GM19351 (cell line): Measurements from ENCODE around the gene ERBB2.

Experiments
- ATAC-seq: cut with Tn5 transposase; IDR thresholded peaks from one replicate; pipeline ENCODE4 v1.9.1; 2021; ENCODE audit warnings: mild to moderate bottlenecking, moderate library complexity; ENCODE audit not compliant: unreplicated experiment

ERBB2 gene

DNA sequence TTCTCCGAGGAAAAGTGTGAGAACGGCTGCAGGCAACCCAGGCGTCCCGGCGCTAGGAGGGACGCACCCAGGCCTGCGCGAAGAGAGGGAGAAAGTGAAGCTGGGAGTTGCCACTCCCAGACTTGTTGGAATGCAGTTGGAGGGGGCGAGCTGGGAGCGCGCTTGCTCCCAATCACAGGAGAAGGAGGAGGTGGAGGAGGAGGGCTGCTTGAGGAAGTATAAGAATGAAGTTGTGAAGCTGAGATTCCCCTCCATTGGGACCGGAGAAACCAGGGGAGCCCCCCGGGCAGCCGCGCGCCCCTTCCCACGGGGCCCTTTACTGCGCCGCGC is at the start of gene ERBB2:
Gene ERBB2 (plus strand): TSS at position 247 of the 330 bp plus-strand sequence. CDS start 175 bp downstream, outside the sequence.
- no peak for ATAC-seq

DNA sequence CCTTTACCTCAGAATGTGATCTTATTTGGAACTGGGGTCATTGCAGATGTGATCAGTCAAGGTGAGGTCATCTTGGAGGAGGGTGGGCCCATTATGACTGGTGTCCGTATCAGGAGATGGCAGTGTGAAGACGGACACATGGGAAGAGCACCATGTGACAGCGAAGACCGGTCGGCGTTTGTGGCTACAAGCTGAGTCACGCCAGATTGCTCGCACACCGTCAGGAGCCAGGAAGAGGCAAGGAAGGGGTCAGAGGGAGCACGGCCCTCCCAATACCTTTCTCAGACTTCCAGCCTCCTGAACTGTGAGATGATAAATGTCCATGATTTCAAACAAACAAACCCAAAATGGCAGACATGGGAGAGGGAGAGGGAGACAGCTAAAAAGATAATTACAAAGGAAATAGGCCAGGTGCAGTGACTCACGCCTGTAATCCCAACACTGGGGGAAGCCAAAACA is 49.7 kb upstream of the ERBB2 start:
- no peak for ATAC-seq

DNA sequence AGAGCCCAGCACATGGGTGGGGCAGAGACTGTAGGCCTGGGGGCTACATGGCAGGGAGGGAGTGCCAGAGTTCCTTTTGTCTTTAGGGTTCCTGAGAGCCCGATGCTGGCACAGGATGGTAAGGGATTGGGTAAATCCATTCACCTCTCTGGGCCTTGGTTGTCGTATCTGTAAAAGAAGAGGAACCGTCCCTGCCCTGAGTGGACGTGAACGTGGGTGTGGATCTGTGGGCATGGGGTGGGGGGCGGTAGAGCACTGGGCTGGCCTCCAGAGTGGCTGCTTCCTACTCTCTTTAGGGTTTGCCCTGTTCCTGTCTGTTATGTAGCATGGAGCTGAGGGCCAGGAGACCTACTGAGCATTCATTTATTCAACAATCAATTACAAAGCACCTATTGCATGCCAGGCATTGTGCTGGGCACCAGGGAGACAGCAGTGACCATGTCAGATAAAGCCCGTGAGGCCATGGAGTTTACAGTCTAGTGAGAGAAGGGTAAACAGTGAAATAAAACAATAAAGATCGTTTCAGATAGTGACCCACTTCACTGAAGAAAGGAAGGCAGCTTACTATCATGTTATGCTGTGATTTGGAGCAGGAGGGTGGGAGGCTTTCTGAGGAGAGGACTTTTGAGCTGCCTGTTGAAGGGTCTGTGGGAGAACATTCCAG is 47.8 kb upstream of the ERBB2 start:
- no peak for ATAC-seq

DNA sequence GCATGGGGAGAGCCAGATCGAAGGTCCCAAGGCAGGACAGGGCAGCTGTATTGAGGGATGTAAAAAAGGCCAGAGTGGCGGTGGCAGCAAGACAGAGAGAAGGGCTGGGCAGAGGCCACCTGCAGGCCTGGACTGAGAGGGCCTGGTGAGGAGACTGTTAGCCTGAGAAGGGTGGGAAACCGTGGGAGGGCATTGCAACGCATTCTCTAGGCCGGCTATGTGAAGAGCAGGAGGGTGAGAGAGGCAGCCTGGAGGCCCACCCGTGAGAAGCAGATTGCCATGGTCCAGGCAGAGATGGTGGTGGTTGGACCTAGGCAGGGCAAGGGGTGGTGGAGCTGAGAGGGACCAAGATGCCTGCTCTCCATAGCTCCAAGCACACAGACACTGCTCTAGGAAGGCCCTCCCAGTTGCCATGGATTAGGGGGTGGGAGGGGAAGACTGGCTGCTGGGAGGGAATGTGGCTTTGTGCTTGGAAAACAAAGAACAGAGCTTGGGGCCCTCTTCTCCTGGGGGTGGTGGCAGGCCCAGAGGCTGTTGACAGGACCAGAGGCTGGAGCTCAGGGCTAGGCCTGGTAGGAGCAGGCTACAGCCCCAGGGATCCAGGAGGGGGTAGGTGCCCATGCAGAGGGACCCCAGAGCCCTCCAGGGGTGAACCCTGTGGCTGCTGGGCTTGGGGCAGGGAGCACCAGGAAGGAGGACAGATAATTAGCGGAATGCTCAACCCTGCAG is 47.1 kb upstream of the ERBB2 start:
- ATAC-seq = no peak

DNA sequence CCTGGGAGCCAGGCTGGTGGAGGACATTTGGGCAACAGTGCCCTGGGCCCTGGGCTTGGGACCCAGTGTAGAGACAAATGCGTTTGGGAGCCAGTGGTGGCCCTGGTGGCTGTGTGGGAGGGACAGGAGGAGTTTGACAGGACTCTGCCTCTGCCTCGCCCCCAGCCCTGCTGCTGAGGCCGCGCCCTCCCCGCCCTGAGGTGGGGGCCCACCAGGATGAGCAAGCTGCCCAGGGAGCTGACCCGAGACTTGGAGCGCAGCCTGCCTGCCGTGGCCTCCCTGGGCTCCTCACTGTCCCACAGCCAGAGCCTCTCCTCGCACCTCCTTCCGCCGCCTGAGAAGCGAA is 46.6 kb upstream of the ERBB2 start:
- ATAC-seq = no peak

DNA sequence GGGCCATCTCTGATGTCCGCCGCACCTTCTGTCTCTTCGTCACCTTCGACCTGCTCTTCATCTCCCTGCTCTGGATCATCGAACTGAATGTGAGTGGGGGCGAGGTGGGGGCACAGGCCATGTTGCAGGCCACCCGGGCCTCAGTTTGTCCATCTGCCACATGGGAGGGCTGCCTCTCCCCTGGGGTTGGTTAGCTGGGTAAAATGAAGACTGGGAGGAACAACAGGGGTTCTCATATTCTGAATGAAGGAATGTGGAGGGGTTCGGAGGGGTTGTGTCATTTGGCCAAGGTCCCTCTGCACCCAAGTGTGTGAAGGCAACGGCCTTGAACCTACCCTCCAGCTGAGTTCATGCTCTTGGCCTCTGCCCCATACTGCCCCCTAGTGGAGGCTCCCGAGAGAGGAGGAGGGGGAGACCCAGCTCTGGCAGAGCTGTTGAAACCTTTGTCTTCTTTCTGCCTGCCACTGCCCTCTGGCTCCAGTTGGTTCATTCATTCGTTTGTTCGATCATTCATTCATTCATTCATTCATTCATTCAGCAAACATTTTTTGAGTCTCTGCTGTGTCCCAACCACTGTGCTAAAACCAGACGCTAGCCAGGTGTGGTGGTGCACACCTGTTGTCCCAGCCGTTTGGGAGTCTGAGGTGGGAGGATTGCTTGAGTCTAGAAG is 46.1 kb upstream of the ERBB2 start:
- no peak for ATAC-seq

DNA sequence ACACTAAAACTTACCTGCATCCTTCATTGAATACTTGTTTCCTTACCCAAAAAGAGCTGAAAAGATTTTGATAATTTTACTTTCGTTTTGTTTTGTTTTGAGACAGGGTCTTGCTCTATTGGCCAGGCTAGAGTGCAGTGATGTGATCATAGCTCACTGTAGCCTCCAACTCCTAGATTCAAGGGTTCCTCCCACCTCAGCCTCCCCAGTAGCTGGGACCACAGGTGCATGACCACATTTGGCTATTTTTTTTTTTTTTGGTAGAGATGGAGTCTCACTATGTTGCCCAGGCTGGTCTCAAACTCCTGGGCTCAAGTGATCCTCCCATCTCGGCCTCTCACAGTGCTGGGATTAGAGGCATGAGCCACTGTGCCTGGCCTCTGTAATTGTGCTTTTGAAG is 44.8 kb upstream of the ERBB2 start:
- ATAC-seq = no peak

DNA sequence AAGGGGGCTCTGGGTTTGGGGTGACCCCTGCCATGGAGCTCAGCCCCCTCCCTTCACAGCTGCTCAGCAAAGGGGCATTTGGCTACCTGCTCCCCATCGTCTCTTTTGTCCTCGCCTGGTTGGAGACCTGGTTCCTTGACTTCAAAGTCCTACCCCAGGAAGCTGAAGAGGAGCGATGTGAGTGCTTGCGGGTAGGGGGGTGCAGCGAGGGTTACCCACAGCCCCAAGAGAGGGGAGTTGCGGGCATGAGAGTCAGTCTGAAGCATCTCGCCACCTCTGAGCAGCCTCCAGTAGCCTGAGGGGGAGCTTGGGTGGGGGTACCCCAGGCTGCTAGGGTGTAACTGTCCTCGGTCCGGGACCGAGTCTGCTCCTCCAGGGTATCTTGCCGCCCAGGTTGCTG is 41.5 kb upstream of the ERBB2 start:
- ATAC-seq = no peak

DNA sequence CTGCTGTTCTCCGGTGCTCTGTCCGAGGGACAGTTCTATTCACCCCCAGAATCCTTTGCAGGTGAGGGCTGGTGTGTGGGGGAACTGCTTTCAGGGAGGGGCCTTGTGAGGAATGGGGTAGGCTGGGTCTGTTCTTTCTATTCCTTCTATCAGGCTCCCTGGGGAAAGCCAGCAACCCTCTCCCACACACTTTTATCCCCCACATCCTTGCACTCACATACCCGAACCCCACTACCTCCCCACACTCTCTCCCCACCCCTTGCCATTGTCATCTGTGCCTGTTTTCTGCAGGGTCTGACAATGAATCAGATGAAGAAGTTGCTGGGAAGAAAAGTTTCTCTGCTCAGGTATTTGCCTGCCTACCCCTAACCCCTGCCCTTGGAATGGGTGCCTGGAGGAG is 41.1 kb upstream of the ERBB2 start:
- ATAC-seq = no peak

DNA sequence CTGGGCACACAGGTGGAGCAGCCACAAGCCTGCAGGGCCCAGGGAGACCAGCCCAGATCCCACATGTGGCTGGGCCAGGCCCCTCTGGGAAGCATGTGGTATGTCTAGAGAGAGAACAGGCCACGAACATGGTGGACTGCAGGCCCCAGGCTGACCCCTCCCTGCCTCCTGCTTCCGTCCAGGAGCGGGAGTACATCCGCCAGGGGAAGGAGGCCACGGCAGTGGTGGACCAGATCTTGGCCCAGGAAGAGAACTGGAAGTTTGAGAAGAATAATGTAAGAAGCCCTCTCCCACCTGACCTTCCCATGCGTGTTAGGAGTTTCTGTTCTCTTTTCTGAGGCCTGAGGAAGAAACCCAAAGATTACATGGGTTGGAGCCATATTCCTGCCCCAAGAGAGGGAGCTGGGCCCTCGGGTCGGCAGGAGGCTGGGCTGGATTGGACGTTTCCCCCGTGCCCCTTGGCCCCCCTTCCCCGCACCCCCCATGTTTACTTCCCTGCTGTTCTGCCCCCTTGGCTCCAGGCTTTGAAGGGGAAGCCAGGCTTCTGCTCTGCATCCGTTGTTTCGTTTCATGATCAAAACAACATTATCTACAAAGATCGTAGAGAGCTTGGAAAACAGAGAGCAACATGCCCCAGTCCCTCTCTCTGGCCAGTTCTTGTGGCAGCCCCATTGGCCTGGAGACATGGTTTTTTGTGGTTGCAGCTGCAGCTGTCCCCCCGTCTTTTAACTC is 40.4 kb upstream of the ERBB2 start:
- no peak for ATAC-seq

DNA sequence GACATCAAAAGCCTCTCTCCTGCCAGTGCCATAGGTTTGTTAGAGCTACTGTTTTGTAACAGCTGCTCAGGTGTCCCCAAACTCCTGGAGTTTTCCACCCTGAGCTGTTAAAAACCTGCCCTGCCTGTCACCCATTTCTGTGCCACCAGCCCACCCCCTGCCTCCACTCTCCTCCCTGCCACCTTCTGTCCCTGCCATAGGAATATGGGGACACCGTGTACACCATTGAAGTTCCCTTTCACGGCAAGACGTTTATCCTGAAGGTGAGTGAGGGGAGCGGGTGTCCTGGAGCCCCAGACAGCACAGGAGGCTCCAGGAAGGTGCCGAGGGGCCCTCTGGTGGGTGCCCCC is 39.9 kb upstream of the ERBB2 start:
- ATAC-seq = no peak

DNA sequence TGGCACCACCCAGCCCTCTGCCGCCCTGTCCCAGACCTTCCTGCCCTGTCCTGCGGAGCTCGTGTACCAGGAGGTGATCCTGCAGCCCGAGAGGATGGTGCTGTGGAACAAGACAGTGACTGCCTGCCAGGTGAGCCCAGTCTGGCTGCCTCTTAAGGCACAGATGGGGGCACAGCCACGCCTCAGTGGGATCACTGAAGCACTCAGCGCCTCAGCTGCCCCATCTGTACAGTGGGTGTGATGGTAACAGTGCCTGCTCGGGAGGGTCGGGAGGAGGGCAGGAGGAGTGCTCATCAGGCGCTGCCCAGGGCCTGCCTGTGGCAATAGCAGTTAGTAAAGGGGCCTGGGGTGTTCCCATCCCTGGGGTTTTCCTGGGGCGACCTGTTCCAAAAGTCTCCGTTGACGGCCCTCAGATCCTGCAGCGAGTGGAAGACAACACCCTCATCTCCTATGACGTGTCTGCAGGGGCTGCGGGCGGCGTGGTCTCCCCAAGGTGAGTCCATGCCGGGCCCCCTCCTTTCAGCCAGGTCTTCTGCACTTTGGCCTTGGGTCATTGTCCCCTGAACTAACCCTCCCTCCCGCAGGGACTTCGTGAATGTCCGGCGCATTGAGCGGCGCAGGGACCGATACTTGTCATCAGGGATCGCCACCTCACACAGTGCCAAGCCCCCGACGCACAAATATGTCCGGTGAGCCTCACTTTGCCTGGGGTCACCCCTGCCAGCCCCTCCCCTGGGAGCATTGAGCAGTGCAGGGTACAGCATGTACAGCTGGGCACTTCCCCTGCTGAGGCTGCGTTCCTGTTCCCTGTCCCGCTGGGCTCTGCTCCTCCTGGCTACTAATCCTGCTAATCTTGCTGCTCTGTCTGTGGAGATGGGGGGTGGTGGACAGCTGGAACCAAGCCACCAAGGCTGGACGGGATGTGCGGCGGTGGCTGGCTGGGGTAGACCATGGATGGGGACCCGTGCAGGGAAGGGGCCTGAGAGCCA is 39.2 kb upstream of the ERBB2 start:
- ATAC-seq = no peak

DNA sequence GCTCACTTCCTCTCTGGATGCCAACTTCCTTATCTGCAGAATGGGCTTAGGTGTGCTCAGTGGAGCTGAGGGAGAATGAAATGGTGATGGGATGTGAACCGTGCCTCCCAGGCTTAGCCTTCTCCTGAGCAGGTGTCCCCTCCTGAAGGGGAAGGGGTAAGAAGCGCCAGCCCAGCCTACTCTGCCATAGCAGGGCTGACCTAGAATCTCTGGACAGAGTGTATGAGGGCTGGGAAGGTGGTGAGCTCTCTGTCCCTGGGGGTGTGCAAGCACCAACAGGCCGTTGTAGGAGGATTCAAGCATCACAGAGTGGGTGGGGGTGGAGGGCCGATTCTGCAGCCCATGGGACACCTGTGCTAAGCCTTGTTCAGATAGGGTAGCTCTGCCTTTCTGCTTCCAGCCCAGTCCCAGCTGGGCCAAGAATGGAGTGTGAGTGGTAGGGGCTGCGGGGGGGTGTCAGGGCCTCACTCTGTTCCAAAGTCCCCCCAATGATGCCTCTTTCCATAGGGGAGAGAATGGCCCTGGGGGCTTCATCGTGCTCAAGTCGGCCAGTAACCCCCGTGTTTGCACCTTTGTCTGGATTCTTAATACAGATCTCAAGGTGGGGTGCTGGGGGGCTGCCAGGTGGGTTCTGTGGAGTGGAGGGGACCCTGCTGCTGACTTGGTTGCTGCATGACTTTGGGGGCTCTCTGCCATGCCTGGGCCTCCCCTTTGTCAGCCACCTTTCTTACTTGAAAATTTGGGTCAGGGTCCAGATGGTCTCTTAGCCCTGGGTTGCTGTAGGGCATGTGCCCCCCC is 37.9 kb upstream of the ERBB2 start:
- ATAC-seq = no peak

DNA sequence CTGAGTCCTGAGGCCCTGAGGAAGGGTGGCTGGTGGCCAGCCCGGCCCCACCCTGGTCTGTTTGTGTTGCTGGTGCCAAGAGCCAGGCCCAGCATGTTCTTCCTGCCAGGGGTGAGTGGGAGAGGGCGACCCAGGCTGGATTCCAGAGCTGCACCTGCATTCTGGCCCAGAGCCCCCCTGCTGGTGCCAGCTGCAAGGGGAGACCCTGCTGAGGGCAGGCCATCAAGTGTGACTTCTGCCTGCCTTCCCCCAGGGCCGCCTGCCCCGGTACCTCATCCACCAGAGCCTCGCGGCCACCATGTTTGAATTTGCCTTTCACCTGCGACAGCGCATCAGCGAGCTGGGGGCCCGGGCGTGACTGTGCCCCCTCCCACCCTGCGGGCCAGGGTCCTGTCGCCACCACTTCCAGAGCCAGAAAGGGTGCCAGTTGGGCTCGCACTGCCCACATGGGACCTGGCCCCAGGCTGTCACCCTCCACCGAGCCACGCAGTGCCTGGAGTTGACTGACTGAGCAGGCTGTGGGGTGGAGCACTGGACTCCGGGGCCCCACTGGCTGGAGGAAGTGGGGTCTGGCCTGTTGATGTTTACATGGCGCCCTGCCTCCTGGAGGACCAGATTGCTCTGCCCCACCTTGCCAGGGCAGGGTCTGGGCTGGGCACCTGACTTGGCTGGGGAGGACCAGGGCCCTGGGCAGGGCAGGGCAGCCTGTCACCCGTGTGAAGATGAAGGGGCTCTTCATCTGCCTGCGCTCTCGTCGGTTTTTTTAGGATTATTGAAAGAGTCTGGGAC is 37.1 kb upstream of the ERBB2 start:
- no peak for ATAC-seq

DNA sequence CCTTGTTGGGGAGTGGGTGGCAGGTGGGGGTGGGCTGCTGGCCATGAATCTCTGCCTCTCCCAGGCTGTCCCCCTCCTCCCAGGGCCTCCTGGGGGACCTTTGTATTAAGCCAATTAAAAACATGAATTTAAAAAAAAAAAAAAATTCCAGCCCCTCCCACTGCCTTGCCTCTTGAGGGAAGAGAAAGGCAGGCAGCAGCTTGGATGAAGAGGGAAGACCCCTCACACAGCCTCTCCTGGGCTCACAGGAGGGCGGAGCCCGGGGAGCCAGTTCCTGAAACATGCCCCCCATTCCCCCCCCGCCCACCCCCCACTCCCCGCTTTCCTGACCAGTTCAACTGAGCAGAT is 36.5 kb upstream of the ERBB2 start:
- no peak for ATAC-seq

DNA sequence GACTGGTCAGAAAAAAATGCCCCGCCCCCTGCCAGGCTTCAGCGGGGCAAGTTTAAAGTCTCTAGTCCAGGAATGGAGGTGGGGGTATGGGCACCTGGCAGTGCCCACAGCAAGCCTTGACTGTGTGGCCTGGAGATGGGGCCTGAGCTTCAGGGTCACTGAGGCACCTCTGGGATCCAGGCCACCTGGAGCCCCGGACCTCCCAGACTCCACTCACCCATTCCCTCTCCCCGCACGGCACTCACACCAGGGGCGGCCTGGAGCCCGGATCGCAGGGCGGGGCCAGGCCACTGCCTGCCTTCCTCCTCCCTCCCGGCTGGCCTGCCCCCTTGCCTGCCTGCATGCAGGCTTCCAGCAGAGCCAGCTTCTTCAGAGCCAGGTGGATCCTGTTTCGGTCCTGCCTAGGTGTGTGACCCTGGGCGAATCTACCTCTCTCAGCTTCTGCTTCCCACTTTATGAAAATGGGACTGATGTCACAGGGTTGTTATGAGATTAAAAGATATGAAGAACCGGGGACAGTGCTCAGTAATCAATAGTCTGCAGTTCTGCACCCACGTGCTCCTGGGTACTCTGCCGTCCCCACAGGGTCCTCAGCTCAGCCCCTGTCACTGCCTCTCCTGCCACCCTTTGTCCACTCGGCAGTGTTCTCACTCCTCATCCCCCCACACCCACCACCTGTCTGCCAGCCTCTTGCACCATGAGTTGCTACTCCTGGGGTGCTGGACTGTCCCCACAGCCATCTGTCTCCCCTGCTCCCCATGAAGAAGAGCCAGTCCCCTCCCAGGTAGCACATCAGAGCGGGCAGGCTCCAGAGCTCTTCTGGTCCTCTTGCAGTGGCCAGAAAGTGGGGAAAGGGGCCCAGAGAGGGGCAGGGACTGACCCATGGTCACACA is 35.9 kb upstream of the ERBB2 start:
- ATAC-seq = no peak

DNA sequence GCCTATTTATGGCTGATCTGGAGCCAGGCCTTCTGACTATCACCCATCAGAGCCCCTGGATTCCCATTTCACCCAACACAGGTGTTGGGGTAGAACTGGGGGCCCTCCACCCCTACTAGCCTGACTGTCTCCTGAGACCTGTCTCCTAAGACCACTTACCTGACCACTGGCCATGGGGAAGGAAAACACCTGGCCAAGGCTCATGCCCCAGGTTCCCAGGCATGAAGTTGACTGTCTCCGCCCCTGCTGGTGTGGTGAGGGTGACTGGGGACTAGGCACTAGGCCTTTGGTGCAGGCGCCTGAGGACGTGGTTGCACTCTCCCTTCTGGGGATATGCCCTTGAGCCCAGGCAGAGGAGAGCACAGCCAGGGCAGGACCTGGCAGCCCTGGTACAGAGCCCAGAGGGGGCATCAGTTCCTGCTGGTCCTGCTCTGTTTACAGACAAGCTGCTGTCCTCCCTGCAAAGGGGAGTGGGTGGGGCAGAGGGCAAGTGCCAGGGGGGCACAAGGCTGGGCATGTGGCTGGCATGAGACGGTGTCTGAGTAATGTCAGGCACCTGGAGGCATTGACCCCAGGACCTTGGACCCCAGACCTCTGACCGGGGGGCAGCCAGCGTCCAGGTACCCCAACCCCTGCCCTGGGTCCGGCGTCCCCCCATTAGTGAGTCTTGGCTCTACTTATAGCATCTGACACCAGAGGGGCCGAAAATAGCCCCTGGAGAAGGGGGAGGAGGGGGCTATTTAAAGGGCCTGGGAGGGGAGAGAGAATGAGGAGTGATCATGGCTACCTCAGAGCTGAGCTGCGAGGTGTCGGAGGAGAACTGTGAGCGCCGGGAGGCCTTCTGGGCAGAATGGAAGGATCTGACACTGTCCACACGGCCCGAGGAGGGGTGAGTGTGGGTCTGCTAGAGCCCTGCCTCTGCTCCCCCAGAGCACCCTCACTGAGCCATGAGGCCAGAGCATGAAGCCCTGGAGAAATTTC is 35.0 kb upstream of the ERBB2 start, which contains the start of gene TCAP:
Gene TCAP (plus strand): TSS at position 769 of the 981 bp plus-strand sequence. CDS start 11 bp downstream, at position 780.
- no peak for ATAC-seq
